NCI-H2081 (cell line): ENCODE results near the gene NIN.
"Not testable (repeated sequence)": the region's sequence is repeated elsewhere in the genome, so short reads cannot be mapped to it uniquely, and the experiment has no call there.

Source experiments
- DNase-seq, 2 experiments: peaks; one replicate each; lab custom pipeline; 2025; lab: John Stamatoyannopoulos, UW

Gene NIN

GRCh38 chr14:50816395-50817047 lies 14.4 kb downstream of the NIN start:
- DNase-seq: no peak

- DNase-seq: not testable (repeated sequence)
These were observed 15.4 kb downstream of the NIN start for GRCh38 chr14:50815526-50815925.

- not testable (repeated sequence) for DNase-seq
These were observed 15.9 kb downstream of the NIN start for GRCh38 chr14:50815058-50815457.

GRCh38 chr14:50814161-50814560 lies 16.8 kb downstream of the NIN start:
- DNase-seq: no peak

GRCh38 chr14:50813544-50813863 lies 17.5 kb downstream of the NIN start:
- no peak for DNase-seq

- no peak for DNase-seq
These were observed 18.0 kb downstream of the NIN start for GRCh38 chr14:50812856-50813543.

GRCh38 chr14:50812180-50812579 lies 18.8 kb downstream of the NIN start:
- DNase-seq: no peak

- no peak for DNase-seq
These were observed 22.9 kb downstream of the NIN start for GRCh38 chr14:50808053-50808452.

- no peak for DNase-seq
These were observed 24.6 kb downstream of the NIN start for GRCh38 chr14:50806241-50806933.

- no peak for DNase-seq
These were observed 25.6 kb downstream of the NIN start for GRCh38 chr14:50805396-50805795.

GRCh38 chr14:50804181-50804721 lies 26.7 kb downstream of the NIN start:
- no peak for DNase-seq

- no peak for DNase-seq
These were observed 29.3 kb downstream of the NIN start for GRCh38 chr14:50801706-50802105.

- no peak for DNase-seq
These were observed 30.9 kb downstream of the NIN start for GRCh38 chr14:50800032-50800431.

GRCh38 chr14:50798048-50798421 lies 32.9 kb downstream of the NIN start:
- no peak for DNase-seq

GRCh38 chr14:50797250-50798047 lies 33.5 kb downstream of the NIN start:
- DNase-seq: no peak

- no peak for DNase-seq
These were observed 34.6 kb downstream of the NIN start for GRCh38 chr14:50796390-50796789.

- no peak for DNase-seq
These were observed 35.1 kb downstream of the NIN start for GRCh38 chr14:50795909-50796308.

- DNase-seq: no peak
These were observed 35.8 kb downstream of the NIN start for GRCh38 chr14:50795142-50795541.

- DNase-seq: no peak
These were observed 36.8 kb downstream of the NIN start for GRCh38 chr14:50794068-50794645.

GRCh38 chr14:50792634-50793068 lies 38.3 kb downstream of the NIN start:
- no peak for DNase-seq

GRCh38 chr14:50792051-50792477 lies 38.9 kb downstream of the NIN start:
- no peak for DNase-seq

- DNase-seq: no peak
These were observed 39.8 kb downstream of the NIN start for GRCh38 chr14:50791201-50791600.
